HCT116 (cell line): Measurements from ENCODE around the gene CFAP61. TPM values are rescaled to one million over a fixed set of nuclear protein-coding genes. Genes with fewer than 3 reads are reported as not detected.

Source experiments
- ATAC-seq: fragments of 200-7000 bp; cut with Tn5 transposase; 2 replicates; pipeline ENCODE4 v1.9.1; 2020; ENCODE audit warnings: mild to moderate bottlenecking, moderate library complexity
- BruUV-seq: library from RNA; stranded (reverse); fragments of 400-500 nt; replicated peaks from 2 replicates; lab custom pipeline; 2021; lab: Mats Ljungman, UMichigan
- CTCF ChIA-PET: fragments of 300-600 bp; sonication (Branson Sonifier 250); formaldehyde crosslinking; loops from one replicate; lab custom pipeline; 2021; ENCODE audit warnings: antibody characterized with exemption; lab: Charles Lee
- POLR2A ChIA-PET: fragments of 300-600, 350-600 bp; sonication (Branson Sonifier 250); formaldehyde crosslinking; loops from one replicate; lab custom pipeline; 2021; ENCODE audit warnings: antibody characterized with exemption; lab: Charles Lee
- RAD21 ChIA-PET, 2 experiments: fragments of 300-600 bp; sonication (Branson Sonifier 250); formaldehyde crosslinking; loops; one replicate each; lab custom pipeline; 2023; ENCODE audit warnings: low total read pairs in 2 of 2; ENCODE audit not compliant: uncharacterized antibody in 2 of 2, unreplicated experiment in 2 of 2, low non-redundant PET in 1 of 2; lab: Charles Lee
- DNase-seq: peaks from one replicate; pipeline ENCODE4 v3.0.0-alpha.2; 2010; ENCODE audit warnings: low read depth, low spot score
- H2AFZ ChIP-seq: fragments of 200-600 bp; shearing (Covaris generic), sonication (generic); 2 replicates; pipeline ENCODE4 v1.6.1; 2017; ENCODE audit warnings: low read depth, mixed run types, mixed read lengths, antibody characterized with exemption, low read length; ENCODE audit not compliant: poor library complexity, severe bottlenecking
- H3K27ac ChIP-seq: 2 replicates; pipeline ENCODE4 v1.5.1; 2012; ENCODE audit warnings: low read depth, low read length
- H3K27me3 ChIP-seq: fragments of 200-600 bp; sonication (generic); 2 replicates; pipeline ENCODE4 v1.6.1; 2016; ENCODE audit warnings: mixed run types, low read length, mixed read lengths; ENCODE audit not compliant: insufficient read depth
- H3K36me3 ChIP-seq, 2 experiments: fragments of 200-500 bp in 1 of 2; fragments of 200-600 bp in 1 of 2; sonication (Bioruptor generic) in 1 of 2; sonication (generic) in 1 of 2; 2 replicates each; pipeline versions ENCODE4 v1.5.1 to v1.6.1; 2014 to 2016; ENCODE audit warnings: low read length in 2 of 2, inconsistent platforms in 1 of 2, mixed read lengths in 1 of 2, mixed run types in 1 of 2; ENCODE audit not compliant: insufficient read depth in 2 of 2, control insufficient read depth in 1 of 2
- H3K4me1 ChIP-seq, 2 experiments: fragments of 200-600 bp in 1 of 2; sonication (generic) in 1 of 2; 2 replicates each; pipeline versions ENCODE4 v1.5.1 to v1.6.1; 2012 to 2017; ENCODE audit warnings: low read length in 2 of 2, inconsistent platforms in 1 of 2, mild to moderate bottlenecking in 1 of 2, mixed read lengths in 1 of 2, mixed run types in 1 of 2, moderate library complexity in 1 of 2; ENCODE audit not compliant: insufficient read depth in 2 of 2, control insufficient read depth in 1 of 2
- H3K4me2 ChIP-seq: fragments of 200-600 bp; sonication (generic); 2 replicates; pipeline ENCODE4 v1.6.1; 2017; ENCODE audit warnings: mixed run types, low read length, mixed read lengths
- H3K4me3 ChIP-seq, 2 experiments: fragments of 200-600 bp in 1 of 2; sonication (generic) in 1 of 2; replicated peaks in 1 of 2; 2 replicates each; pipeline ENCODE4 v1.5.1; 2011 to 2016; ENCODE audit warnings: low read length in 2 of 2, control low read depth in 1 of 2, low read depth in 1 of 2, mild to moderate bottlenecking in 1 of 2, mixed read lengths in 1 of 2, mixed run types in 1 of 2
- H3K79me2 ChIP-seq: fragments of 200-600 bp; sonication (generic); 2 replicates; pipeline ENCODE4 v1.6.1; 2017; ENCODE audit warnings: mild to moderate bottlenecking, mixed run types, low read length, moderate library complexity, mixed read lengths; ENCODE audit not compliant: insufficient read depth
- H3K9ac ChIP-seq: fragments of 200-600 bp; sonication (generic); 2 replicates; pipeline ENCODE4 v1.6.1; 2016; ENCODE audit warnings: low read length, mixed read lengths
- H3K9me2 ChIP-seq: fragments of 200-600 bp; sonication (generic), shearing (Covaris generic); 2 replicates; pipeline ENCODE4 v1.6.1; 2017; ENCODE audit warnings: mixed run types, mild to moderate bottlenecking, moderate library complexity; ENCODE audit not compliant: insufficient read depth
- H3K9me3 ChIP-seq, 2 experiments: fragments of 200-500 bp in 1 of 2; fragments of 200-600 bp in 1 of 2; sonication (Bioruptor generic) in 1 of 2; sonication (generic) in 1 of 2; 2 replicates each; pipeline ENCODE4 v1.6.1; 2014 to 2017; ENCODE audit warnings: low read length in 2 of 2, mixed read lengths in 2 of 2, inconsistent platforms in 1 of 2, low read depth in 1 of 2, mild to moderate bottlenecking in 1 of 2, mixed run types in 1 of 2, moderate library complexity in 1 of 2; ENCODE audit not compliant: control insufficient read depth in 1 of 2, insufficient read depth in 1 of 2
- H4K20me1 ChIP-seq: fragments of 200-600 bp; sonication (generic), shearing (Covaris generic); 2 replicates; pipeline ENCODE4 v1.6.1; 2017; ENCODE audit warnings: mixed run types, mild to moderate bottlenecking, moderate library complexity; ENCODE audit not compliant: insufficient read depth
- CBX3 ChIP-seq: IDR thresholded peaks from 2 replicates; pipeline ENCODE4 v1.6.1; 2012; ENCODE audit warnings: low read depth
- EGR1 ChIP-seq: IDR thresholded peaks from 2 replicates; pipeline ENCODE4 v1.6.1; 2012; ENCODE audit warnings: low read depth
- ELF1 ChIP-seq: IDR thresholded peaks from 2 replicates; pipeline ENCODE4 v1.6.1; 2012; ENCODE audit warnings: low read depth, borderline replicate concordance
- EZH2phosphoT487 ChIP-seq: fragments of 200-600 bp; IDR thresholded peaks from 2 replicates; pipeline ENCODE4 v1.6.1; 2018; ENCODE audit warnings: antibody characterized with exemption, borderline replicate concordance
- FOSL1 ChIP-seq: IDR thresholded peaks from 2 replicates; pipeline ENCODE4 v1.6.1; 2012; ENCODE audit warnings: low read depth
- JUND ChIP-seq: IDR thresholded peaks from 2 replicates; pipeline ENCODE4 v1.6.1; 2012
- MAX ChIP-seq: IDR thresholded peaks from 2 replicates; pipeline ENCODE4 v1.6.1; 2012
- POLR2A ChIP-seq: IDR thresholded peaks from 2 replicates; pipeline ENCODE4 v1.7.0; 2011; ENCODE audit warnings: borderline replicate concordance; ENCODE audit not compliant: insufficient read depth, insufficient read length; ENCODE audit errors: extremely low read depth
- RAD21 ChIP-seq: IDR thresholded peaks from 2 replicates; pipeline ENCODE4 v1.6.1; 2012; ENCODE audit warnings: low read depth, mild to moderate bottlenecking
- REST ChIP-seq: IDR thresholded peaks from 2 replicates; pipeline ENCODE4 v1.6.1; 2012; ENCODE audit warnings: low read depth
- SP1 ChIP-seq: IDR thresholded peaks from 2 replicates; pipeline ENCODE4 v1.6.1; 2012; ENCODE audit warnings: low read depth
- SRF ChIP-seq: IDR thresholded peaks from 2 replicates; pipeline ENCODE4 v1.6.1; 2012; ENCODE audit warnings: low read depth
- ZBTB33 ChIP-seq: IDR thresholded peaks from 2 replicates; pipeline ENCODE4 v1.6.1; 2011; ENCODE audit warnings: mild to moderate bottlenecking, low read length, moderate library complexity; ENCODE audit not compliant: insufficient replicate concordance; ENCODE audit errors: extremely low read depth
- ZFX ChIP-seq: fragments of 450-650 bp; IDR thresholded peaks from 2 replicates; pipeline ENCODE4 v1.6.1; 2017
- ZNF274 ChIP-seq: fragments of 200-500 bp; sonication (Bioruptor generic); IDR thresholded peaks from 2 replicates; pipeline ENCODE4 v1.6.1; 2014; ENCODE audit warnings: mild to moderate bottlenecking, low read depth, low read length, inconsistent platforms
- intact Hi-C: fragments of 100-400 bp; cut with micrococcal nuclease; formaldehyde crosslinking; loops from 2 replicates; pipeline ENCODE4 v1.10.0; 2022
- total RNA-seq: library from RNA; stranded (reverse); gene quantifications from one replicate; pipeline ENCODE4 v1.2.1, GENCODE V29; 2021; ENCODE audit not compliant: unreplicated experiment

CFAP61 gene
- total RNA-seq, 1 experiment from 2014 or later = 1.7 TPM

GRCh38 chr20:20202768-20203167 is 150.4 kb downstream of the CFAP61 start:
- Histone ChIP-seq H3K9me3 (no peaks in the 10 kb centered on the region), H3K4me1 (no peaks in the 10 kb centered on the region), H3K79me2 (no peaks in the 10 kb centered on the region), H3K4me2 (no peak overlapping the region), H3K9ac (no peak overlapping the region), H4K20me1 (no peaks in the 10 kb centered on the region), H3K27me3 (peaks cover 4% of the 10 kb centered on the region; the same call in 1 of the 2 replicates), H3K9me2 (no peaks in the 10 kb centered on the region), H2AFZ (no peak overlapping the region), H3K36me3 (no peaks in the 10 kb centered on the region), H3K27ac (no peak overlapping the region), H3K4me3 (no peak overlapping the region)
- no TSS peak for BruUV-seq
- intact Hi-C loops = no loop called here
- ATAC-seq (no peak), DNase-seq (no peak)
- RAD21 ChIA-PET = no interaction called here
- no peak for TF ChIP-seq ZBTB33
- no peak for TF ChIP-seq RAD21
- TF ChIP-seq ELF1 = no peak
- no peak for TF ChIP-seq ZFX
- TF ChIP-seq MAX = no peak
- TF ChIP-seq REST = no peak
- no peak for TF ChIP-seq EGR1
- no peak for TF ChIP-seq EZH2phosphoT487
- no peak for TF ChIP-seq POLR2A
- TF ChIP-seq SP1 = no peak
- no peak for TF ChIP-seq FOSL1
- no peak for TF ChIP-seq SRF
- TF ChIP-seq CBX3 = no peak
- no peak for TF ChIP-seq ZNF274
- TF ChIP-seq JUND = no peak
- POLR2A ChIA-PET = no interaction called here
- CTCF ChIA-PET = no interaction called here
